Right lobe of liver (tissue), 6 donors: Measurements from ENCODE around the gene TPST2. TPM values are rescaled to one million over a fixed set of nuclear protein-coding genes. Genes with fewer than 3 reads are reported as not detected.

Experiments
- ATAC-seq, 4 donors: fragments of 200-7000 bp; cut with Tn5 transposase; one replicate each; pipeline ENCODE4 v1.9.1; 2020; ENCODE audit warnings: mild to moderate bottlenecking in 4 of 4, moderate library complexity in 4 of 4
- DNase-seq, 3 donors: peaks; one replicate each; pipeline ENCODE4 v3.0.0-alpha.2; 2020
- H3K27ac ChIP-seq, 3 donors: fragments of 200-600 bp; one replicate each; pipeline ENCODE4 v1.8.0; 2022
- H3K27me3 ChIP-seq, 2 donors: fragments of 200-600 bp; one replicate each; pipeline ENCODE4 v1.8.0; 2022
- H3K36me3 ChIP-seq, 4 donors: fragments of 200-600 bp; sonication (generic) in 1 of 4; one replicate each; pipeline versions ENCODE4 v1.5.1 to v1.8.0; 2017 to 2022; ENCODE audit warnings: control low read depth in 1 of 4
- H3K4me1 ChIP-seq, 4 donors: fragments of 200-600 bp; sonication (generic) in 1 of 4; one replicate each; pipeline versions ENCODE4 v1.5.1 to v1.8.0; 2017 to 2022; ENCODE audit warnings: control low read depth in 1 of 4
- H3K4me3 ChIP-seq, 3 donors: fragments of 200-600 bp; one replicate each; pipeline ENCODE4 v1.8.0; 2022
- H3K9me3 ChIP-seq, 4 donors: fragments of 200-600 bp; sonication (generic) in 1 of 4; one replicate each; pipeline versions ENCODE4 v1.5.1 to v1.8.0; 2017 to 2022; ENCODE audit warnings: control low read depth in 1 of 4
- CTCF ChIP-seq, 4 donors: fragments of 200-600 bp in 3 of 4; fragments of 450-650 bp in 1 of 4; IDR thresholded peaks; one replicate each; pipeline versions ENCODE4 v1.5.1 to v1.8.0; 2016 to 2022; ENCODE audit warnings: antibody characterized with exemption in 4 of 4, mild to moderate bottlenecking in 2 of 4
- POLR2A ChIP-seq: fragments of 450-650 bp; IDR thresholded peaks from one replicate; pipeline ENCODE4 v1.6.1; 2017; ENCODE audit warnings: antibody characterized with exemption, mild to moderate bottlenecking
- WGBS: methylation state at CpG from one replicate; pipeline ENCODE4 v1.1.6; 2018; ENCODE audit warnings: low coverage, low lambda C conversion rate; ENCODE audit not compliant: insufficient coverage; ENCODE audit errors: missing lambda C conversion rate; 5-methylcytosine and 5-hydroxymethylcytosine counted together
- intact Hi-C, 2 donors: fragments of 100-400 bp; cut with DNase I; formaldehyde crosslinking; loops; one replicate each; pipeline versions ENCODE4 v1.11.2 to v1.14.1; 2022
- total RNA-seq, 6 experiments: library from RNA; depleted of rRNA in 2 of 6; stranded (reverse); fragments of >200 nt in 2 of 6; fragmentation: NEBNext Ultra II Directional in 3 of 6; extraction: Animal tissue kit (Norgen Biotek cat#: 25700) in 3 of 6; gene quantifications; one replicate each; pipeline versions ENCODE4 v1.1.0 to v1.2.4, GENCODE V29; 2016 to 2023
- donor health status: DM: no; HTN: yes; CAD: no.
- donor health status: DM: no; HTN: no; CAD: no.
- donor health status: DM: no; HTN: no; CAD: no.
- donor health status: DM: no; HTN: yes; CAD: no.
- donor health status: DM: no; HTN: yes; CAD: no.

The TPST2 gene
- total RNA-seq, 6 experiments from 2014 or later: 53.2 to 117 (median 66.9) TPM

DNA sequence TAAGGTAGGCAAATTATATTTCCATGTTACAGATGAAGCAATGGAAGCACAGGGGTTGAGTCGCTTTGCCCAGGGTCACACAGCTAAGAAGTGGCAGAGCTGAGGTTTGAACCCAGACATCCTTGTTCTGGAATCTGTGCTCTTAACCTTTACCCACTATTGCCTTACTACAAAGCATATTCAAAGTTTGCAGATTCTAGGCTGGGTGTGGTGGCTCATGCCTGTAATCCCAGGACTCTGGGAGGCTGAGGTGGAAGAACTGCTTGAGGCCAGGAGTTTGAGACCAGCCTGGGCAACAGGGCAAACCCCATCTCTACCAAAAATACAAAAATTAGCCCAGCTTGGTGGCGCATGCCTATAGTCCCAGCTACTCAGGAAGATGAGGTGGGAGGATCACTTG, 49.8 kb downstream of the TPST2 start:
- peaks cover 0 to 59% (median 27%) of the 10 kb centered on the region in 4 donors for H3K36me3 ChIP-seq
- H3K4me1 ChIP-seq: peaks cover 0 to 15% (median 4%) of the 10 kb centered on the region in 4 donors
- no peak for DNase-seq
- H3K27me3 ChIP-seq: no peaks in the 10 kb centered on the region
- intact Hi-C loops: no loop called here
- H3K4me3 ChIP-seq: no peak overlapping the region
- TF ChIP-seq CTCF (IDR thresholded peaks at IDR 0.05) (no peak), POLR2A (no peak)
- no peak for ATAC-seq
- no peak overlapping the region for H3K27ac ChIP-seq
- H3K9me3 ChIP-seq: no peaks in the 10 kb centered on the region
- 90% methylated on average over 2 of the region's 2 CpGs for WGBS

DNA sequence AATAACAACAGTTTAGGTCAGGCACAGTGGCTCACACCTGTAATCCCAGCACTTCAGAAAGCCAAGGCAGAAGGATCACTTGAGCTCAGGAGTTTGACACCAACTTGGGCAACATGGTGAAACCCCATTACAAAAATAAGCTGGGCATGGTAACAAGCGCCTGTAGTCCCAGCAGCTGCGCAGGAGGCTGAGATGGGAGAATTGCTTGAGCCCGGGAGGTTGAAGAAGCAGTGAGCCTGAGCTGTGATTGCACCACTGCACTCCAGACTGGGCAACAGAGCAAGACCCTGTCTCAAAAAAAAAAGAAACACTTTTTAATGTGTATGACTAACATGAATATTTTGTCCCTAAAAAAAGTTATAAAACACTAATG, 53.2 kb downstream of the TPST2 start:
- Histone ChIP-seq H3K27ac (no peak overlapping the region), H3K4me1 (no peaks in the 10 kb centered on the region), H3K36me3 (peaks cover 3 to 60% (median 32%) of the 10 kb centered on the region in 4 donors), H3K9me3 (no peaks in the 10 kb centered on the region), H3K27me3 (no peaks in the 10 kb centered on the region), H3K4me3 (no peak overlapping the region)
- intact Hi-C loops: no loop called here
- DNase-seq (no peak), ATAC-seq (no peak)
- no peak for TF ChIP-seq POLR2A
- TF ChIP-seq CTCF (IDR thresholded peaks at IDR 0.05): no peak
- WGBS: 94% methylated on average over 3 of the region's 3 CpGs

DNA sequence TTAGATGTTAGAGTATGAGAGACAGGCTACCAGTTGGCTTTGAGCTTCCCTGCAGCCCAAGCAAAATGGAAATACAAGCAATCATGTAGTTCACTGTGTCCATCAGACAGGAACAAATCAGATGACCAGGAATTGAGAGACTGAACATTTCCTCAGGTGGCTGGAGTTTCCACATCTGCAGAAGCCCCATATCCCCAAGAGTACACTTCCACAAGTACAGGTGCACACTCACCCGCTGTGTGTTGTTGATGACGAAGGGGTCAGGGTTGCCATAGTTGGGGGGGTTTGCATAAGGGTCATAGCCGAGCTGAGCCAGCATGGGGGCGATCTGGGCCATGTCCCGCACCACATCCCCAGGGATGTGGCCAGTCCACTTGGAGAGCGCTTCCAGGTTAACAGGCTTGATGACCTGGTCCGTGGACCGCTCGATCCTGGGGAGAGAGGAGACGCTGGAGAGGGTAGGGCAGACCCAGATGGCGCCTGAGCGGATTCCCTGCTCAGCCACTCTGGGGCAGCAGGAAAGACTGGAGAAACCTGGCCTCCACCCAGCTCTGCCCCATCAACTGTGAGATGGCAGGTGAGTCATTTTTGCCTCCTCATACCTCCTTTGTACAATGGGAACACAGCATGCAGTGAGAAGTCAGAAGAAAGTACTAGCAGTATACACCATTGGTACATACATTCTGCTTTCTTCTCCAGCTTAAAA, 53.7 kb downstream of the TPST2 start:
- Histone ChIP-seq H3K9me3 (no peaks in the 10 kb centered on the region), H3K4me3 (no peak overlapping the region), H3K27me3 (no peaks in the 10 kb centered on the region), H3K4me1 (peaks cover 0 to 5% (median 0%) of the 10 kb centered on the region in 4 donors), H3K27ac (peak overlapping the region in 1 of 3 donors; percentile 15), H3K36me3 (peaks cover 3 to 61% (median 29%) of the 10 kb centered on the region in 4 donors)
- intact Hi-C loops: no loop called here
- no peak for DNase-seq
- TF ChIP-seq POLR2A (no peak), CTCF (IDR thresholded peaks at IDR 0.05) (no peak)
- WGBS: no CpG with 5 or more reads among the region's 12 CpGs
- ATAC-seq: peak in 1 of 4 donors; percentile 22

- ATAC-seq (no peak), DNase-seq (no peak)
- intact Hi-C loops: no loop called here
- Histone ChIP-seq H3K4me1 (peaks cover 0 to 12% (median 0%) of the 10 kb centered on the region in 4 donors), H3K27ac (peak overlapping the region in 1 of 3 donors; percentile 15), H3K27me3 (no peaks in the 10 kb centered on the region), H3K9me3 (no peaks in the 10 kb centered on the region), H3K36me3 (peaks cover 3 to 60% (median 23%) of the 10 kb centered on the region in 4 donors), H3K4me3 (no peak overlapping the region)
- TF ChIP-seq POLR2A (no peak), CTCF (IDR thresholded peaks at IDR 0.05) (no peak)
- WGBS: 78% methylated on average over 3 of the region's 3 CpGs
Observed at GRCh38 chr22:26535603-26535908, 54.4 kb downstream of the TPST2 start.
